Anterior cingulate cortex (tissue), 58 donors: Measurements from ENCODE around the gene UNCX.

ENCODE experiments used
- DNase-seq, 58 donors: peaks; one replicate each; lab custom pipeline; 2025; lab: John Stamatoyannopoulos, UW

Gene UNCX

GRCh38 chr7:1241603-1242255, 9.1 kb downstream of the UNCX start:
- DNase-seq, result no peak

GRCh38 chr7:1242256-1242605, 9.6 kb downstream of the UNCX start:
- no peak for DNase-seq

- DNase-seq, result no peak
Observed at GRCh38 chr7:1242606-1243289, 10.1 kb downstream of the UNCX start.

GRCh38 chr7:1243290-1243963, 10.8 kb downstream of the UNCX start:
- no peak for DNase-seq

- DNase-seq, result no peak
Observed at GRCh38 chr7:1243964-1244416, 11.3 kb downstream of the UNCX start.

- DNase-seq, result no peak
Observed at GRCh38 chr7:1244700-1245523, 12.2 kb downstream of the UNCX start.

GRCh38 chr7:1245524-1246050, 12.9 kb downstream of the UNCX start:
- DNase-seq, result no peak

GRCh38 chr7:1246160-1246870, 13.6 kb downstream of the UNCX start:
- DNase-seq, result no peak

- DNase-seq, result no peak
Observed at GRCh38 chr7:1246871-1247526, 14.3 kb downstream of the UNCX start.

GRCh38 chr7:1247527-1248041, 14.9 kb downstream of the UNCX start:
- no peak for DNase-seq

GRCh38 chr7:1248143-1248915, 15.7 kb downstream of the UNCX start:
- DNase-seq, result no peak

- no peak for DNase-seq
Observed at GRCh38 chr7:1248916-1249581, 16.4 kb downstream of the UNCX start.

- no peak for DNase-seq
Observed at GRCh38 chr7:1249731-1250130, 17.1 kb downstream of the UNCX start.

- no peak for DNase-seq
Observed at GRCh38 chr7:1250901-1251300, 18.2 kb downstream of the UNCX start.

GRCh38 chr7:1251796-1252539, 19.3 kb downstream of the UNCX start:
- DNase-seq, result no peak

GRCh38 chr7:1252540-1253090, 19.9 kb downstream of the UNCX start:
- DNase-seq, result no peak

GRCh38 chr7:1253681-1254181, 21.1 kb downstream of the UNCX start:
- DNase-seq, result no peak
